NCI-H2227 (cell line): Measurements from ENCODE around the gene FILIP1.
"Not testable (repeated sequence)": the region's sequence is repeated elsewhere in the genome, so short reads cannot be mapped to it uniquely, and the experiment has no call there.

ENCODE experiments used
- DNase-seq: peaks from one replicate; lab custom pipeline; 2025; ENCODE audit not compliant: unreplicated experiment; lab: John Stamatoyannopoulos, UW

Gene FILIP1

DNA sequence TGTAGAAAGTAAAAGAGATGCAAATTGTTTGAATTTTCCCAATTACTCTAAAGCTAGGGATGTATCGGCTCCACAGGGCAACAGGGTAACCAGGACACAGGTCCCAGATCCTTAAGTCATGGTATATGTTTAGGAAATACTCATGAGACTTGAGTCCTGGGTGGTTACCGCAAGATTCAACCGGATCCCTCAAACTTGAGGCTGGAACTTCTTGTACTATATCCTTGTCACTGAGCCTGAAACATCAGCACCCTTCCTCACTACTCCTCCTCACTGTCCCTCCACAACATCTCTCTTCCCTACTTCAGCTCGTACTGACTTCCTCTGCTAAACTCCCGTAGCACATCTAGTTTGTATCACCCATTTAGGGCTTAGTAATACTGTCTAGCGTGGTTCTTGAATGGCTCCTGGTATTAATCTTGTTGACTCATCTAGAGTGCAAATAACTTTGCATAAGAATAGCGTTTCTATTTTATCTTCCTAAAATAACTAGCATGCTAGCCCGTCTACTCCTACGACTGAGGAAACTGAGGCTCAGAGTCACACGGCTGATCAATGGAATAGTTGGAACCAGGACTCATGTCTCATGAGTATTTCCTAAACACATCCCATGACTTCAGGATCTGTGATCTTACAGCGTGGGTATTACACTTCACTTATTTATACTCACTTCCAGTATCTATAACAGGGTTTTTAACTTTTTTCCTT lies 72.1 kb downstream of the FILIP1 start:
- no peak for DNase-seq

DNA sequence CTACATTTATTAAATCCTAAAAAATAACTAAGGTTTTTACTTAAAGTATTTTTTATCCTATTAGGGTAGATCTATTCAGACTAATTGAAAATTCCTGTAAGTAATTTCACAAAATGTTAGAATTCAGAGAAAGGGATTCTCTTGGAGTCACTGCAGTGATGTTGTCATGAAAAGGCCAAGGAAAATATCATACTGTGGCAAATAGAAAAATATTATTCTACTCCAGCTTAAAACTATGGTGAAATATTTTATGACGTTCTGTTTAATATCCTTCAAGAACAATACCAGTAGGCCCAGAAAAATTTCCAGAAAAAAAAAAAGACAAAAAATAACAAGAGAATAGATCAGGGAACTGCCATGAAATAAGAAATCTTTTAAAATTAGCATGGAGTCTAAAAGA lies 73.6 kb downstream of the FILIP1 start:
- DNase-seq: no peak

DNA sequence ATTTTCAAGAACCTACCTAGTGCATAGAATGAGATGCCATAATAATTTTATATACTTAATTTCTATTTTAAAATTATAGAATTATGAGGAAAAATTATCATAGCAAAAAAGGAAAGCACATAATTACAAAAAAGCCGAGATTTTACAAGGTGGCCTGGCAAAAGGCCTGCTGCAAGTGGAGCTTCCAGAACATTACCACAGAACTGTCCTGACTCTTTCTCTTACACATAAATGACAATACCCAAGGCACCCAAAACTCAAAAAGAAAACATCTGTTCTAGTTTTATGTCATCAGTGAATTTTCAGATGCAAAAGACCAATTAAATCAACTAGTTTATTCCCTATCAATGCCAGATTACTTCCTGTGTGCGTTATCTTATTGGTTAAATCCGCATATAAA lies 74.2 kb downstream of the FILIP1 start:
- no peak for DNase-seq

DNA sequence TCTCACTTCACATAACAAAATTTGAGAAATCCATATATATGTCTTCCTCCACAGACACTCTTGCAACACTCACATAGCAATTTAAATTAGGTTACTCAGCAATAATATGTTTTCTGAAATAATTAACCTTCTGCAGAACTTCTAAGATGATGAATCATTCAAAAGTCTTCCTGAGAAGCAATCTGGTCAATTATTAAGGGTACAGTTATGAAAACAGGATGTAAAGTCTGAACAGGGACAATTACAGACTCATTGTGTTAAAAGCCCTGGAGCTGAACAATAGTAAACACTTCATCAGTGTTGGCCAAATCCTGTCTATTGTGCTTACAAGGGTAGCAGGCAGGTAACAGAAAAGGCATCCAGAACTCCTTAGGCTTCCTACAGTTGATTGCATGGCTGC lies 75.4 kb downstream of the FILIP1 start:
- no peak for DNase-seq

DNA sequence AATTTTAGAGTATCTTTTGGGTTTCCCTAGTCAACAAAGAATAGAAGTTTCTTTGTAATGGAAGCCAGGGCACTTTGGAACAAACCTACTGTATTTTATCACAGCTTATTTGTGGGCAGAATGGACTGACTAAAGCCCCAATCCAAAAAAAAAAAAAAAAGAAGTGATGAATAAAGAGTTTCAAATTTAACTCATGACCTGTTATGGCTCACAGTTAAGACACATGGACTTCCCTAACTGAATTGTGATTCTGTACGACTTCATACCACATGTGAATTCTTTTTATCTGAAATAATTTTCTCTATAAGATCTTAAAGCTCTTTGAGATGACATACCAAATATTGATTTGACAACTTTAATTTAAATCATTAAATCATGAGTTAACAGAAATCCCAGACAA lies 77.2 kb downstream of the FILIP1 start:
- DNase-seq: no peak

DNA sequence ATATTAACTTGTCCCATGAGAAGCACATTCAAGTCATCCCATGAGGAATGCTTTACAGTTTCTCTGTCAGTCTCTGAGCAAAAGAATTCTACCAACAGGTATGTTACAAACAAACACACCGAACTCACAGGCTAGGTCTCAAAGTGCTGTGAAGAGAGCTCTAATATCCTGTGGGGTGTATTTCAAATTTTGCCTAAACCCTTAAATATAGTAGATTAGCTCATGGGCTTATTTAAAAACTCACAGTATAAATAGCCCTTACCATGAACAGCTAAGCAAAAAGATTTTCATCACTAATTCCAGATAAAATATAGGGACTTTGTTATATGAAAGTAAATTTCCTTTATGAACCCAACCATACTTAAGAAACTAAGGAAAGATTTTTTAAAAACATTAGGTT lies 77.8 kb downstream of the FILIP1 start:
- no peak for DNase-seq

DNA sequence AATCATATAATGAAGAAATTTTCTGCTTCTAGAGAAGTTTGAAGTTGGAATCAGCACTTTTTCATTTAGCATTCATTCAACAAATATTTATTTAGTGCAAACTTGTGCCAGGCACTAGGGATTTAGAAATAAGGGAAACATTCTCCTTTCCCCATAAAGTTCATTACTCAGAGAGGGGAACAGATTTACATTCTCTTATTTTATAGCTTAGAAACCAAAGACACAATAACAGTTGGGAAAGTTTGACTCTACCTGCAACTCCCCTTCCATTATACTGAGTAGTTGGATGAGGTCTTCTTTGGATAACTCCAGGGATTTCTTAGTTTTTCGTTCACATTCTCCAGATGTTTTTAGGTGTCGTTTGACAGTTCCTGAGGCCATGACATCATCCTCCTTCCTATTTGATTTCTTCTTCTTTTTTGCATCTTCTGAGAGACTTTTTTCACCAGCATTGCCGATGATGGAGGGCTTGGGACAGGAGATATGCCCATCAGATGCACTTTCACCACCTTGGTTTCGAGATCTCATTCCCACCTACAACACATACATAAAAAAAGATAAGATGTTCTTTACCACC lies 79.1 kb downstream of the FILIP1 start:
- no peak for DNase-seq

DNA sequence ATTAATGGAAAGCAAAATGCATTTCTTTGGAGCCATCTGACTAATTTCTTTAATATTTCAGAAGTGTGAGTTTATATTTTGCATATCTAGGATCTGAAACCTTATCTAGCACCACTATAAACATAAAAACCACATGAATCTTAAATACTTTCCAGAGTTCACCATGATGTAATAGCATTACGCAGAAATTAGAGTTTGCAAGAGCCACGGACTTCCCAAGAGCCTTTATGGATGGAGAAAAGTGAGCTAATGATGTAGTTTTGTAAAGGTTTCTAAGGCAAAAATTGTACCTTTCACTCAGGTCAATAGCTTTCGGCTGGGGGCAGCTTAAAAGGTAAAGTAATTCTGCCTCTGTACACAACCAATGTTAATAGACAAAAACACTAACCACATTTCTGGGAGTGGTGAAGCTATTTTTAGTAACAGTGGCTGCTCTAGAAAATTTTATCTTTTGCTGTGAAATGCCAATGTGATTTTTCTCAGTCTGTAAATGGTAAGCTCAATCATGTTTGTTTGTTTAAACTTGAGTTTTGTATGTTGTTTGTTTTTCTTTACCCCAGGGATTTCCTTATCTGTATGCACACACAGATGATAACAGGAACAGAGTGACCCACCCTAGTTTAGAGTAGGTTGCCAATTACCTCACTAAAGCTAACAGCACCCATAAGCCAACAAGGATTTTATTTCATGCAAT lies 80.5 kb downstream of the FILIP1 start:
- DNase-seq: no peak

DNA sequence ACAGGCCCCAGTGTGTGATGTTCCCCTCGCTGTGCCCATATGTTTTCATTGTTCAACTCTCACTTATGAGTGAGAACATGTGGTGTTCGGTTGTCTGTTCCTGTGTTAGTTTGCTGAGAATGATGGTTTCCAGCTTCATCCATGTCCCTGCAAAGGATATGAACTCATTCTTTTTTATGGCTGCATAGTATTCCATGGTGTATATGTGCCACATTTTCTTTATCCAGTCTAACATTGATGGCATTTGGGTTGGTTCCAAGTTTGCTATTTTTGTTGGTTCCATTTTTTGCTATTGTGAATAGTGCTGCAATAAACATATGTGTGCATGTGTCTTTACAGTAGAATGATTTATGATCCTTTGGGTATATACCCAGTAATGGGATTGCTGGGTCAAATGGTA lies 83.0 kb downstream of the FILIP1 start:
- DNase-seq: not testable (repeated sequence)

DNA sequence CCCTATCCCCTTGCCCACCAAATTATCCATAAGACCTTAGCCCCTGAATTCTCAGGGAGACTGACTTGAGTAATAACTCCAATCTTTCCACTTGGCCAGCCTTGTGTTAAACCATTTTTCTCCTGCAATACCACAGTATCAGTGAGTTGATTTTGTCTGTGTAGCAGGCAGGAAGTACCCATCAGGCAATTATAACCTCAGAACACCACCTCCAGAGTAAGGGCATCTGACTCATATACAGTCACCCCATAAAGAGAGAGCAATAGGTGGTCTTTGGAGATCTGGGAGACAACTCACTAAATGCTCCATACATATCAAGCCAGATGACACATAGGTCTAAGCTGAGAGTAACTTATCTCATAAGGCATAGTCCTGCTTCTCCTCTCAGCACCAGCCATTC lies 83.7 kb downstream of the FILIP1 start:
- no peak for DNase-seq

DNA sequence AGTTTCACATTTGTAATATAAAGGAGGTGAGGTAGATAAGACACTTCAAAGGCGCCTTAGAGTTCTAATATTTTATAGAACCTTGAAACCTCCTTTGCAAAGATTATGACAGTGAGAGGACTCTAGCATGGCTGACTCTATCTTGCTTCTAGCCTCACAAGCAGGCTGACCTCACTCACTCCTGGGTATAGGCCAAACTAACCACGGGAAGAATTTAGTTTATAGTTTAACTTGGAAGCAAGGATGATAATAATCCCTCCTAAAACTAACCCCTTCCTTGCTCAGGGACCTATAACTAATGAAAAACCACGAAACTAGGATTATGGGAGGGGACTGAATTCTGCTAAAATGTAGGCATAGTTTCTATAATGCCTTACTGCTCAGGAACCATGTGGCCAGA lies 84.3 kb downstream of the FILIP1 start:
- no peak for DNase-seq

DNA sequence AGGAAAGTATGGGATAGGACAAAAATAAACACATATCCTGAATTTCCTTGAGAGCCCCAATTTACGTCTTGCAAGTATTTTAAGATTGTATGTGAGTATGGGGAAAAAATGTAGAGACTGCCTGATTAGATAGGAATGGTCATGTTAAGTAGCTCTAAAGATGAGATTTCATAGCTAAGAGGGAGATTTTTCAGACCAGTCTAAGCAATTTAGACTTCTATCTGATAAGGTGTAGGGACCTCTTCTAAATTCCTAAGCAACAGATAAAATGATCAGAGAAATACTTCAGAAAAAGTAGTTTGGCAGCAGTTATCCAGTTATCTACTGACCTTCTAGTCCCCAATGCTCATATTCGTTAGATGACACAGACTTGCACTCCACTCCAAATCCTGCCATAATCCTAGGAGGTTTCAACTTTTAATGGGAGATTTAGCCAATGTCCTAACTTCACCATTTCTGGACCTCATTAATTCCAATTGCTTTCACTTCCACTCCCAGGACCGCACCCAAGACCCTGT lies 90.0 kb downstream of the FILIP1 start:
- no peak for DNase-seq

DNA sequence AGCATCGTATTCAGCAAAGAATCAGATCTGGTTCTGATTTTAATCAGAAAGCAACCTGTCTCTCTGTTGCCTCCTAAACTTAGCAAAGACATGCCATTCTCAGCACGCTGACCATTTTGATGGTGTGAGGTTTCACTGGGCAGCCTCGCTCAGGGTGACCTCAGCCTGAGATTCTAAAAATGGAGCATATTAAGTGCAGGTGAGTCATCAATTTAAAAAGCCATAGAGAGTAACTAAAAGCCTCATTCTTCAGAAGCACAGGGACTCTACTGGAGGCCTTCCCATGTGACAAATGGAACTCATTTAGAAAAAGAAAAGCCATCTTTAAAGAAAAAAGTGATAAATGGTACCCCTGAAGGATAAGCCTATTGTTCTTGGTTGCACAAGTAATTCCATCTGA lies 91.3 kb downstream of the FILIP1 start:
- no peak for DNase-seq

DNA sequence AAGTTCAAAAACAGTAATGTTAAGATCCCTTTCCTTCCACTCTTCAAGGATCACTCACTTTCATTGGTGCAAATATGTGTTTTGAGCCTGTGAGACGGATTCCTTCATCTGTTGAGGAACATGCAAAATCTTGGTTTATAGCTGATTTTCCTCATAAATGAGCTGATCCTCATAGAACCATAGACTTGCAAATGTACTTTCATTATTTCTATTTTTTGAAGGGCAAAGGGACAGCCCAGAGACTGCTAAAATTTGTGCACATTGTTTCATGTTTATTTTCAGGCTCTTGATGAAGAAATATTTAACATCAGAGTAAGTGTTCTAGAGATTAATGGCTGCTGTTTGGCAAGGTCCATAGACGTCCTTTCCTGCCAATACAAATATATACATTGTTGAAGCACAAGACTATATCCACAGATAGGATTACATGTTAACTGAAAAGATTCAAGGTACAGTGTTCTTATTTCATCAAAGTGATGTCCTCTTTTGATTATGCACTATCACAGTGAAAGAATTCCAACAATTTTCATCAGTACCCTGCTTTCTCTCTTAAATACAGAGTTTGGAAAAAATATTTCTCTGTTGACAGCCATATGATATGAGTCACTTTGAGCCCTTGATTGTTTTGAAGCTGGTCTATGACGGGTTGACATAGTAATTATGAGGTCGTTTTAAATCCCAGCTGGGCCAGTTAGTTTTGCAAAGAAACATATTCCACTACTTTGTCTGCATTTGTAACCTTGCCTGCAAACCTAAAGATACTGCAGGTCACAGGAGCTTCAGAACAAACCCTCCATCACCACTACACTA lies 95.7 kb downstream of the FILIP1 start:
- DNase-seq: no peak

DNA sequence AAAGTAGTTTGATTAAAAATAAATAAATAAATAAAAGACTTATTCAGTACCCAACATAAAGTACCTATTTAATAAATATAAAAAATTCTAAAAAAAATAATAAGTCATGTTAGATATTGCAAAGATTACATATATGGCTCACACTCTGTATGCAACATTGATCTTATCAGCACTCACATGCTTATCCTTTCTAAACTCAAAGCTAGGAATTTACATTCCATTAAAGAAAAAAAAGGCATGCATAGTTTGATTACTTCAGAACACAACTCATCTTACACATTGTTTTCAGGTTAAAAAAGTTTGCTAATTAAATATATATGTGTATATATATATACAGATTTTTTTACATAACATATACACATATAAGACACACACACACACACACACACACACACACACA lies 96.4 kb downstream of the FILIP1 start:
- DNase-seq: no peak

DNA sequence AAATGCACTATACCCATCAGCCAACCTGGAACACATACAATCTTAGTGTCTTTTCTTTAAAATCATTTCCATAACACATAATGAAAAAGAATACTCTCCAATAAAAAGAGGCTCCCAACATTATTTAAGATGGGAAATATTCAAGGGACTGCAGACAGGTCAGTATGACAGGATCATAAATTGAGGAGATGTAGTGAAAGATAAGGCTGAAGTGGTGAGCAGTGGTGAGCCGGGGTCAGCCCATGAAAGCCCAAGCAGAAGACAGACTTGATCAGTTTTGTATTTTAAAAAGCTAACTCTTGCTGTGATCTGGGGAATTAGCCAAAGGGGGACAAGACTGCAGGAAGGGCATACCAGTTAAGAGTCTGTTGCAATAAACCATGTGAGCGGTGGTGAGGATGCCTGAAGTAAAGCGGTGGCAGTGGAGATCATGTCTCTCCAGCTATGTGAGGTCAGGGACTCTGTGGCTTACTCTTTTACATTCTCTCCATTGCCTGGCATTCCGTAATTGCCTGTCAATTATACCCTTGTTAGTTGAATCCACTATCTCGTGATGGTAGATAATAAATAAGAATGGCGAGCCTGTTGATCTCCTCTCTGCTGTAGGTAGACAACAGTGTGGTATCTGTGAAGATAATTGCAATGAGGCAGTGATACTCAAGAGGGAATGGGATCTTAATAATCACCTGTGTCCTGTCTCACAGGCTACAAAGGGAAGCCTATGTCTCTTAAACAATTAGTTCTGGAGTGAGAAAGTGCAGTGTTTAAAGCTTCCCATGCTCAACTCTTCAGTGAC lies 97.4 kb downstream of the FILIP1 start:
- no peak for DNase-seq

DNA sequence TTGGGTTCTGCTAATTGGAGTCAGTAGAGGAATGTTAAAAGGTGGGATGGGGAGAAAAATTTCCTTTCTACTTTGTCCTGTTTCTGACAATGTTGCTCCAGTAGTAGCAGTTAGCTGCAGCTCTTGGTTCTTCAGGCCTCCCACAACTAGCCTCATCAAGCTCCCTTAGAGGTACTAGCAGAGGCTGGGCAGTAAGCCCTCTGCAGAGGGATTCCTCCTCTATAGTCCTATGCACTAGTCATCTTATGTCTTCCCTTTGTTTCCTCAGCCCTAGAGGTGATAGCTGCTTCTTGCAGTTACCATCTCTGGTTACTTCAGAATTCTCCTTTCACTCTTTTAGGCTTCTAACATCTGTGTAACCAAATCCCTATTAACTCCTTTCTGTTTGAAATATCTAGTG lies 99.8 kb downstream of the FILIP1 start:
- no peak for DNase-seq

DNA sequence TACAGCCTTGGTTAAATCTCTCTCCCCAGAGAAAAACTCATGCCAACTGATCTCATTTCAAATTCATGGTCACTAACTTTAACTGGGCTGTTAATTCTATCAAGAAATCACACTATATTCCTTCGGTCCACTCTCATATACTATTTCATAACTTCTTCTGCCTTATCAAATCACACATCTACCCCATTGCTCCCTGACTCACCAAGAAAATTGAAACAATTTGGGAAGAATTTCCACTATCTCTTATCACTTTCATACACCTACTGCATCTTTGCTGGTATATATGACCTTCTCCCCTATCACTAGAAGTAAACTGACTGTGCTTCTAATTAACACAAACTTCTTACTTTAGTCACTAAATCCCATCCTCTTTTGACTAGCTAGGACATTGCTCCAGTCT lies 102.3 kb downstream of the FILIP1 start:
- DNase-seq: no peak

DNA sequence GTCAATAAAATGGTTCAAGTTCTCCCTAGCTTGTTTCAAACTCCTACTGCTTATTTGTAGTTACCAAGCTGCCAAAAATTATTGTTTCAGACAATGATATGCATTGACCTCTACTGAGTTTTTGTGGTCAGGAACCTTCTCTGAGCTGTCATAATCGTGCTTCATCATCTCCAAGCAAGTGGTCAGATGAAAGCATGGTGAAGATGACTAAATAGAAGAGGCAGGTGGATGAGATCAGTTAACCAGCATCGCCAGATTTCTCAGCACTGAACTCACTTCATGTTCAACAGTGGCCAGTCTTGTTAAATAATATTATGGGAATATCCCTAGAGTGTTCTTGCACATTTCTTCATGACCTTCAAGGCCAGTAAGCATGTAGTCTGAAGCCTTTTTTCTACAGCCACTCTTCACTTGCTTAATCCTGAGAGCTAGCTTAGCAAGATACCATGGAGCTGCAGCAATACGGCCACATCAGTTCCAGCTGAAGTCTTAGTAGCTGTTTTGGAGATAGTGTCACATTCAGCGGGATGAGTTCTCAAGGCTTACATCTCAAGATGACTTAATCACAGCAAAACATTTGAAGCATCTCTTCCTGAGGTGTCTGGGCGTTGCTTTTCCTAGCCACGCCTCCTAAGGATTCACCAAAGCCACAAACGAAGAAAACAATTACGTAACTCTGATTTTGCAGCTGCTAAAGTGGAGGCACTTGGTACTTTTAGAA lies 107.4 kb downstream of the FILIP1 start:
- DNase-seq: no peak

DNA sequence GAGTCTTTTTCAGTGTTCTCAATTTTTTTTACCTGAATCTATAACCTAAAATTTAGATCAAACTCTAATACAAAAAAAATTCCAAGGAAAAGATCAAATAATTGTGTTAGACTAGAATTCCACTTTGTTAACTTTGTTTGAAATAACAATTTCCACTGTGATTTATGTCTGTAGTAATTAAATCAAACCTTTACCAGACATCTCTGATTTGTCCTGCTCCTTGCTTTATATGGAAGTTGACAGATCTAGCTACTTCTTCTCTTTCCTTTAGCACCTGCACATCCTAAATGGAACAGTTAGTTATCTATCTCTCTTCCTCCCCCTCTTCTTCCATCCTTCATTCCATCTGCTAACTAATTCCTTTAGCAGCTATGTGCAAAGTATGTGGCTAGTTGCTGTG lies 109.5 kb downstream of the FILIP1 start:
- DNase-seq: no peak
